Measurements from ENCODE around the gene DAPL1. TPM values are rescaled to one million over a fixed set of nuclear protein-coding genes. Genes with fewer than 3 reads are reported as not detected.

The DAPL1 gene
- total RNA-seq, 8 experiments from 2014 or later: not detected

GRCh38 chr2:158810731-158811460 lies 15.8 kb downstream of the DAPL1 start:
- Histone ChIP-seq H3K4me1 (replicated peaks in 1 of 2) (no peaks in the 10 kb centered on the region), H3K4me3 (no peak overlapping the region), H3K27ac (no peak overlapping the region)
- in situ Hi-C loops (cut with MboI; ENCODE audit: low pct_unique_long_range_greater_than_20kb in 2 of 9, low sequenced_read_pairs in 9 of 9, unreplicated experiment in 9 of 9): no loop called here
- ATAC-seq (replicated peaks in 6 of 8): peak in 3 of 8 experiments; percentile 15 to 48 (median 27)
- WGBS, 10 experiments: 0 to 82% (median 26%) methylated on average over 1 to 6 of the region's 6 CpGs; no CpG with 5 or more reads in 1 of the 10 experiments

DNA sequence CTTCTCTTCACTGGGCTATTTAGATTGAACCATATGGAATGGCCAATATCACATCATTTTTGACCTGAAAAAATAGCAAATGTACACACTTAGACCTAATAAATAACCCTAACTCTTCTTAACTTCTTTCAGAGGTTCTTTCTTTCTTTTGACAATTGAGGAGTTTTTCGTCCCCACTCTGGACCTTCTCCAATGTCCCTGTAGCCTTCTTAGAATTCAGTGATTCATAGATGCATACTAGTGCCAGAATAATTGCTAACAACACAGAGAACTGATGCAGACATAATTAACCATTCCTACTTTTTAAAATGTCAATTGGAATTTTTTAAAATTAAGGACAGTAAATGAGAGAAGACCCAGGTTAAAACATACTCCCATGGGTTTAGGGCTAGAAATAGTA lies 20.0 kb downstream of the DAPL1 start:
- in situ Hi-C loops (cut with MboI; ENCODE audit: low pct_unique_long_range_greater_than_20kb in 2 of 9, low sequenced_read_pairs in 9 of 9, unreplicated experiment in 9 of 9): no loop called here
- Histone ChIP-seq H3K4me3 (no peak overlapping the region), H3K27ac (no peak overlapping the region), H3K4me1 (replicated peaks in 1 of 2) (no peaks in the 10 kb centered on the region)
- peak in 1 of 8 experiments; percentile 47 for ATAC-seq (replicated peaks in 6 of 8)
- 0 to 100% (median 75%) methylated on average over 1 of the region's 1 CpG; no CpG with 5 or more reads in 1 of the 10 experiments for WGBS, 10 experiments

- ATAC-seq (replicated peaks in 6 of 8): no peak
- in situ Hi-C loops (cut with MboI; ENCODE audit: low pct_unique_long_range_greater_than_20kb in 2 of 9, low sequenced_read_pairs in 9 of 9, unreplicated experiment in 9 of 9): no loop called here
- H3K4me1 ChIP-seq (replicated peaks in 1 of 2): no peaks in the 10 kb centered on the region
- no peak overlapping the region for H3K27ac ChIP-seq
- 33 to 80% (median 59%) methylated on average over 1 to 5 of the region's 5 CpGs; no CpG with 5 or more reads in 1 of the 10 experiments for WGBS, 10 experiments
- H3K4me3 ChIP-seq: no peak overlapping the region
Observed at GRCh38 chr2:158815658-158816057, 20.5 kb downstream of the DAPL1 start.

DNA sequence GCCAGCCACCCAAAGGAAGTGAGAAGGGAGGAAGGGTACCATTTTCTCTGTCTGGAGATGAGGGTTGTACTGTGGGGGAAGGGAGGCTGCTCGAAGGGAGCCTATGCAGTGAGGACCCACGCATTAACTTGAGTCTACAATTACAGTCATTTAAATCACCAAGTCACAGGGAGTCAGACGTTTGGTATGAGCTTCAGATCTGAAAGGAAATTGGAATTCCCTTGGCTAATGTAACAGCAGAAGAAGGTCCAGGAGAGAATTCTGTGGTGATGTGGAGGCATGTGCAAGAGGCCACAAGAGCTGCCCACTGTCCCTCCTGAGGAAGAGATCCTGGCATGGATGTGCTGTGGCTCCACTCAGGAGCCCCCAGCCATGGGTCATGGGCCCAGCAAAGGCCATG lies 22.5 kb downstream of the DAPL1 start:
- ATAC-seq (replicated peaks in 6 of 8): no peak
- Histone ChIP-seq H3K4me3 (no peak overlapping the region), H3K4me1 (replicated peaks in 1 of 2) (no peaks in the 10 kb centered on the region), H3K27ac (no peak overlapping the region)
- in situ Hi-C loops (cut with MboI; ENCODE audit: low pct_unique_long_range_greater_than_20kb in 2 of 9, low sequenced_read_pairs in 9 of 9, unreplicated experiment in 9 of 9): no loop called here
- WGBS, 10 experiments: 10 to 53% (median 40%) methylated on average over 2 to 3 of the region's 3 CpGs; no CpG with 5 or more reads in 5 of the 10 experiments

- 27 to 100% (median 78%) methylated on average over 1 to 3 of the region's 3 CpGs for WGBS, 10 experiments
Observed at GRCh38 chr2:158818511-158818910, 23.4 kb downstream of the DAPL1 start.

DNA sequence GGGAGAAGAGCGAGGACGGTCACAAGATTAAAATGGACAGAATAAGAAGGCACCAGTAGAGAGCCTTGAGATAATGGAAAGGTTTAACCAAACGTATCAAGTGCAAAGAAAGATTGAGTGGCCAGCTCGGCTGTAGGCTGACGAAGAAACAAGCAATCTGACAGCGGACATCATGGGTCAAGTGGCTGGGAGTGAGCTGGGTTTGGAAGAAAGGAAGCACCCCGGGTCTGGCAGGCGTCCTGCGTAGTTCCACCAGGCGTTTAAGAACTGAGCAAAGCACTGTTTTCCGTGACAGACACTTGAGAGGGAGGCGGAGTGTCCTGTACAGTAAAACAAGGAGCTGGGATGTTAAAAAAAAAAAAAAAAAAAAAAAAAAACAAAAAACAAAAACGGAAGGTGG lies 27.1 kb downstream of the DAPL1 start:
- in situ Hi-C loops (cut with MboI; ENCODE audit: low pct_unique_long_range_greater_than_20kb in 2 of 9, low sequenced_read_pairs in 9 of 9, unreplicated experiment in 9 of 9): no loop called here
- WGBS, 10 experiments: 40 to 89% (median 74%) methylated on average over 2 to 13 of the region's 13 CpGs
- Histone ChIP-seq H3K27ac (no peak overlapping the region), H3K4me3 (no peak overlapping the region), H3K4me1 (replicated peaks in 1 of 2) (no peaks in the 10 kb centered on the region)
- ATAC-seq (replicated peaks in 6 of 8): no peak

More at GRCh38 chr2:158818511-158818910, 23.4 kb downstream of the DAPL1 start:
- in situ Hi-C loops (cut with MboI; ENCODE audit: low pct_unique_long_range_greater_than_20kb in 2 of 9, low sequenced_read_pairs in 9 of 9, unreplicated experiment in 9 of 9): no loop called here
- no peak for ATAC-seq (replicated peaks in 6 of 8)
- no peak overlapping the region for H3K27ac ChIP-seq
- no peak overlapping the region for H3K4me3 ChIP-seq
- H3K4me1 ChIP-seq (replicated peaks in 1 of 2): no peaks in the 10 kb centered on the region

GRCh38 chr2:158823486-158824237 lies 28.5 kb downstream of the DAPL1 start:
- Histone ChIP-seq H3K4me3 (no peak overlapping the region), H3K4me1 (replicated peaks in 1 of 2) (no peaks in the 10 kb centered on the region), H3K27ac (no peak overlapping the region)
- in situ Hi-C loops (cut with MboI; ENCODE audit: low pct_unique_long_range_greater_than_20kb in 2 of 9, low sequenced_read_pairs in 9 of 9, unreplicated experiment in 9 of 9): no loop called here
- WGBS, 10 experiments: 30 to 91% (median 75%) methylated on average over 3 to 10 of the region's 10 CpGs
- no peak for ATAC-seq (replicated peaks in 6 of 8)

GRCh38 chr2:158825021-158825420 lies 29.9 kb downstream of the DAPL1 start:
- ATAC-seq (replicated peaks in 6 of 8): no peak
- no peak overlapping the region for H3K4me3 ChIP-seq
- in situ Hi-C loops (cut with MboI; ENCODE audit: low pct_unique_long_range_greater_than_20kb in 2 of 9, low sequenced_read_pairs in 9 of 9, unreplicated experiment in 9 of 9): no loop called here
- H3K4me1 ChIP-seq (replicated peaks in 1 of 2): no peaks in the 10 kb centered on the region
- no peak overlapping the region for H3K27ac ChIP-seq
- 36 to 100% (median 87%) methylated on average over 1 to 3 of the region's 3 CpGs; no CpG with 5 or more reads in 4 of the 10 experiments for WGBS, 10 experiments

GRCh38 chr2:158826965-158827364 lies 31.8 kb downstream of the DAPL1 start:
- WGBS, 10 experiments: 77 to 100% (median 90%) methylated on average over 2 to 3 of the region's 3 CpGs; no CpG with 5 or more reads in 1 of the 10 experiments

GRCh38 chr2:158828378-158829164 lies 33.5 kb downstream of the DAPL1 start:
- WGBS, 10 experiments: 17 to 92% (median 67%) methylated on average over 2 to 4 of the region's 4 CpGs
- H3K4me1 ChIP-seq (replicated peaks in 1 of 2): no peaks in the 10 kb centered on the region
- in situ Hi-C loops (cut with MboI; ENCODE audit: low pct_unique_long_range_greater_than_20kb in 2 of 9, low sequenced_read_pairs in 9 of 9, unreplicated experiment in 9 of 9): no loop called here
- no peak overlapping the region for H3K4me3 ChIP-seq
- no peak overlapping the region for H3K27ac ChIP-seq
- ATAC-seq (replicated peaks in 6 of 8): peak in 2 of 8 experiments; percentile 20 to 83

More at GRCh38 chr2:158826965-158827364, 31.8 kb downstream of the DAPL1 start:
- Histone ChIP-seq H3K4me1 (replicated peaks in 1 of 2) (no peaks in the 10 kb centered on the region), H3K27ac (no peak overlapping the region), H3K4me3 (no peak overlapping the region)
- in situ Hi-C loops (cut with MboI; ENCODE audit: low pct_unique_long_range_greater_than_20kb in 2 of 9, low sequenced_read_pairs in 9 of 9, unreplicated experiment in 9 of 9): no loop called here
- ATAC-seq (replicated peaks in 6 of 8): no peak

DNA sequence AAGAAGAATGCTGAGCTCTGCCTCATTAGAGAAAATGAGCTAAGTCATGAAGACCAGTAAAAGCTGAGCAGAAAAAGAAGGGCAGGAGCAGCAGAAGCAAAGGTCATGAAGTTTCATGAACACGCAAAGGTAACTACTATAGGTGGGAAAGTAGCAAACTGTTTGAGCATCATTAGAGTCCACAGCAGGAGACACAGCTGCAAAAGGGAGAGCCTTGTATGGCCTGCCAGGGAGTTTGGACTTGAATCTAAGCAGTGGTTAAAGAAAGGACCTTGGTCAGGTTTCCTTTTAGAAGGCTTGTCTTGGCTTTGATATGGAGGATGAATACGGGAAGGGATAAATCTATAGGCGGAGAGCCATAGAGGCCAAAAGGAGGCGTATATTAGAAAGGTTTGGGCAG lies 34.0 kb downstream of the DAPL1 start:
- 44 to 100% (median 88%) methylated on average over 1 to 4 of the region's 4 CpGs; no CpG with 5 or more reads in 3 of the 10 experiments for whole genome bisulfite sequencing, 10 experiments
- in situ Hi-C loops (cut with MboI; ENCODE audit: low pct_unique_long_range_greater_than_20kb in 2 of 9, low sequenced_read_pairs in 9 of 9, unreplicated experiment in 9 of 9): no loop called here
- ATAC-seq (replicated peaks in 6 of 8): no peak
- H3K4me3 ChIP-seq: no peak overlapping the region
- no peaks in the 10 kb centered on the region for H3K4me1 ChIP-seq (replicated peaks in 1 of 2)
- H3K27ac ChIP-seq: no peak overlapping the region

DNA sequence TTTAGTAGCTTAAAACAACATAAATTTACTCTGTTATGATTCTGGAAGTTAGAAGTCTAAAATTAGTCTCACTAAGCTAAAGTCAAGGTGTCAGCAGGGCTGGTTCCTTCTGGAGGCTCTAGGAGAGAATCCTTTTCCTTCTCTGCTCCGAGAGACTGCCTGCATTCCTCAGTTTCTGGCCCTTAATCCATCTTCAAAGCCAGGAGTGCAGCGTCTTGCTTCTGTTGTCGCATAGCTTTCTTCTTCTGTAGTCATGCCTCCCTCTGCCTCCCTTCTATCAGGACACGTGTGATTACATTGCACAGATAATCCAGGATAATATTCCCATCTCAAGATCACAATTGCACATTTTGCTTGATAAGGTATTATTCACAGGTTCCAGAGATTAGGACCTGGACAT lies 35.1 kb downstream of the DAPL1 start:
- ATAC-seq (replicated peaks in 6 of 8): peak in 1 of 8 experiments; percentile 45
- Histone ChIP-seq H3K27ac (no peak overlapping the region), H3K4me3 (no peak overlapping the region), H3K4me1 (replicated peaks in 1 of 2) (no peaks in the 10 kb centered on the region)
- in situ Hi-C loops (cut with MboI; ENCODE audit: low pct_unique_long_range_greater_than_20kb in 2 of 9, low sequenced_read_pairs in 9 of 9, unreplicated experiment in 9 of 9): no loop called here
- 24 to 100% (median 67%) methylated on average over 1 to 3 of the region's 4 CpGs; no CpG with 5 or more reads in 1 of the 10 experiments for WGBS, 10 experiments

GRCh38 chr2:158835431-158835830 lies 40.3 kb downstream of the DAPL1 start:
- in situ Hi-C loops (cut with MboI; ENCODE audit: low pct_unique_long_range_greater_than_20kb in 2 of 9, low sequenced_read_pairs in 9 of 9, unreplicated experiment in 9 of 9): no loop called here
- no peak overlapping the region for H3K4me3 ChIP-seq
- ATAC-seq (replicated peaks in 6 of 8): no peak
- no peak overlapping the region for H3K27ac ChIP-seq
- 20 to 100% (median 73%) methylated on average over 1 to 3 of the region's 3 CpGs; no CpG with 5 or more reads in 4 of the 10 experiments for WGBS, 10 experiments
- H3K4me1 ChIP-seq (replicated peaks in 1 of 2): no peaks in the 10 kb centered on the region

All from motor neuron (in vitro differentiated cells).